GM12801 (cell line): ENCODE data around the gene ACBD6.

Experiments used
- TF ChIP-seq, protein P1 (sequence below): IDR thresholded peaks from one replicate; pipeline ENCODE4 v1.5.1; 2011; ENCODE audit warnings: control low read depth; ENCODE audit not compliant: insufficient read length; ENCODE audit errors: extremely low read depth

ACBD6 gene

DNA sequence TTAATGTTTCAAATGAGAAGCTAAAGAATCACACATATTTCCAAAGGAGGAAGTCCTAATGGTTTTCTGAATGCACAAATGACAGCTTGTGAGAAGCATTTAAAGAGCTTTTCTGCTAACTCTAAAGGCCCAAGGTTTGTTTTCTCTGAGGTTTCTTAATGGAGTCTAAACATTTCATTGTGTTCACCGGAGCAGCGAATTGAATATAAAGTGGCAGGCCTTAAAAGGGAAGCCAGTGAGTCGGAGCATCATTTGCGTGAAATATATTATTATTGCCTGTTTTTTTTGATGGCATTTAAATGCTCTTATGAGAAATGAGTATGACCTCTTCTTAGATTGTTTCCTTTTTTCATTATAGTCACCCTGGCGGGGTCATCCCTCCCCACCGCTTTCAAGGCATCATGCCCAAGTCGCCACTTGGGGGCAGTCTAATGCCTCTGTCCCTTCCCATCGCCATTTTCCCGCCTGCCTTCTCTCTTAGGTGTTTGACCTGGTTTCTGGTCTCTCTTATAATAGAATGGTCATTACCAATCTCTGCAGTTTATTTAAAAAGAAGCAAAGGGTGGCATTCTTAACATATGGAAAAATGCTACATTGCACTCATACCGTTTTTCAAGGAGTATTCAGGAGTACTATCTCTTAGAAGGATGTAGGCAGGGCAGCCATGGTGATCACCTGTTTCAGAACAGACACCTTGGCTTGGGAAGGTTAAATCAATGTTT is 31.1 kb upstream of the ACBD6 start:
- TF ChIP-seq, protein P1, sequence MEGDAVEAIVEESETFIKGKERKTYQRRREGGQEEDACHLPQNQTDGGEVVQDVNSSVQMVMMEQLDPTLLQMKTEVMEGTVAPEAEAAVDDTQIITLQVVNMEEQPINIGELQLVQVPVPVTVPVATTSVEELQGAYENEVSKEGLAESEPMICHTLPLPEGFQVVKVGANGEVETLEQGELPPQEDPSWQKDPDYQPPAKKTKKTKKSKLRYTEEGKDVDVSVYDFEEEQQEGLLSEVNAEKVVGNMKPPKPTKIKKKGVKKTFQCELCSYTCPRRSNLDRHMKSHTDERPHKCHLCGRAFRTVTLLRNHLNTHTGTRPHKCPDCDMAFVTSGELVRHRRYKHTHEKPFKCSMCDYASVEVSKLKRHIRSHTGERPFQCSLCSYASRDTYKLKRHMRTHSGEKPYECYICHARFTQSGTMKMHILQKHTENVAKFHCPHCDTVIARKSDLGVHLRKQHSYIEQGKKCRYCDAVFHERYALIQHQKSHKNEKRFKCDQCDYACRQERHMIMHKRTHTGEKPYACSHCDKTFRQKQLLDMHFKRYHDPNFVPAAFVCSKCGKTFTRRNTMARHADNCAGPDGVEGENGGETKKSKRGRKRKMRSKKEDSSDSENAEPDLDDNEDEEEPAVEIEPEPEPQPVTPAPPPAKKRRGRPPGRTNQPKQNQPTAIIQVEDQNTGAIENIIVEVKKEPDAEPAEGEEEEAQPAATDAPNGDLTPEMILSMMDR, result peak; percentile 63

DNA sequence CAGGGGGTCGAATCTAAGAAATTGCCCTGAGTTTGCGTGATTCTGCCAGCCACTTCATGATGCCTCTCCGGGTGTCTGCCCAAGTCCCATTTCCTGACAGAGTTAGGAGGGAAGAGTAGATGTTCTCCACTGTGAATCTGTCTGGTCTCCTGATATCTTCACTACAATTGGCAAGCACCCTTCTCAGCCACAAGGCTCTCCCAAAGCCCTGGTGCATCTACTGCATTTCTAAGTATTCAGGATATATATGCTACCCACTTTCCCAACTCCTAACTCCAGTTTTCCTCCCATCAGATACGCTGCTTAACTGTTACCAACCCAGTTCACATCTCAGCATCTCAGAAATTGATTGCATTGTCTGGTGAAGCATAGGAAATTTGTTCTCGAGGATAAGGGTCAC is 30.5 kb upstream of the ACBD6 start:
- TF ChIP-seq, protein P1, result no peak

DNA sequence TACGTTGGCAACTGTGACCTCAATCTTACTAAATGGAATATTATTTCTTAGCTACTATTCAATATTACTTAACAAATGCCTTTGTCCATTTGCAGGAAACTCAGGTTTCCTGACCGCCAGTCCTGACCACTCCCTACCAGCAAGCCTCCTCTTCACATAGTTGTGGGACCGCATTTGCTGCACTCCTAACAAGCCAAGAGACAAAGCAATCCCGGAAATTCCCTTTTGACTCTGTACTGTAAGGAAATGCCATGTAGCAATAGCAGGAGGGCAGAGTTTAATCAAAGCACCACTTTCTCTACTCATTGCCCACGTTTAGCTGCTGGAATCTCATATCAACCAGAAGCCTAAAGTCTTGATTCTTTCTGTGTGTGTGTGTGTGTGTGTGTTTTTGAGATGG is 28.1 kb upstream of the ACBD6 start:
- TF ChIP-seq, protein P1, result no peak

DNA sequence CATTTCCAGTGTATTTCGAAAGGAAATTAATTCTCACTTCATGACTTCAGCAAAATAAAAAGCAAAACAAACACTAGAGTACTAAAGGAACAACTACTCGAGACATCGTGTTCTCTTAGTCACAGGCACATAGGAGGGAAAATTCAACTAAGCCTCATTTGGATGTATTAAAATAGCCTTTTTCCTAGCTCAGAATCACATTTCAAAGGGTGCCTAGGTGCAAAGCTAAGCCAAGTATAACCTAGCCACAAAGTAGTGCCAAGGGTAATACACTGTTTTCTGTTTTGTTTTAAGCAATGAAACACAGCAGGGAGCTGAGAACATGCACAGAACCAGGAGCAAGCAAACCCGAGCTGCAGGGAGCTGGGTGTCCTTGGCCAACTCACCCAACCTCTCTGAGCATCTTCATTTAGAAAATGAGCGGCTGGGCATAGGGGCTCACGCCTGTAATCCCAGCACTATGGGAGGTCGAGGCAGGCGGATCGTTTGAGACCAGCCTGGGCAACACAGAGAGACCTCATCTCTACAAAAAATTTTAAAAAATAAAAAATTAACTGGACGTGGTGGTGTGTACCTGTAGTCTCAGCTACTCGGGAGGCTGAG is 26.6 kb upstream of the ACBD6 start:
- TF ChIP-seq, protein P1, result no peak

DNA sequence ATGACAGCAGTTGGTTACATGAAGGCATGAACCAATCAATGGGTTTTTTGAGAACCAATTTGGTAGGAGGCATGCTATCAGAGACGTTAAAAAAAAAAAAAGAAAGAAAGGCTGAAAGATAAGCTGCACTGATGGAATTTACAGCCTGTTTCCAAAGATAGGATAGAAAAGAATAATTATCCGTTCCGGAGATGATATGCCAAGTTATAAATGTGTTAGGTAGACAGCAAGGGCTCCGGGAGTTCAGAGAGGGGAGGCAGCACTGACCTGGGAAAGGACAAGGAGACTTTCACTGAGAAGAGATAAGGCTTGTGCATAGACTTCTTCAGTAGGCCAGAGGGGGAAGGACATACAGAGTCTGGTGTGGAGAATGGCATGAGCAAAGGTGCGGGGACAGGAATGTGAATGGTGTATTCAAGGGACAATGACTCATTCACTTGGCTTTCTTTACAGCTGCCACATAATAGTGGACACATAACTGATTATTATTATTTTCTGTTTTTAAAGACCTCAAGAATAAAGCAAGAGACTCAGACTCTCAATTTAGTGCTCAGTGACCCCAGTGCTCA is 24.8 kb upstream of the ACBD6 start:
- TF ChIP-seq, protein P1, result no peak

DNA sequence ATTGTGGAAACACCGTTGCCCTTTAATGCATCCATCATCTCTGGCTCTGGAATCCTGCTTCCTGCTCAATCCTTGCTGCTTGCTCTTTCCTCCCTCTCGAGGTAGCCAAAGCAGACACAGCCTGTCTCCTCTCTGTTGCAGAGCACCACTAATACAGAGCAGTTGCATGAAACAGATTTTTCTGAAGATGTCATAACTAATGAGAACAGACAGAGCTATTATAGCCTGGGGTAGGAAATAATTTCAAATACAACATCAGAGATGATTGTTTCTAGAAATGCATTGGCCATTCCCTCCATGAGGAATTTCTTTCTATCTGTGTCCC is 23.3 kb upstream of the ACBD6 start:
- TF ChIP-seq, protein P1, result no peak

DNA sequence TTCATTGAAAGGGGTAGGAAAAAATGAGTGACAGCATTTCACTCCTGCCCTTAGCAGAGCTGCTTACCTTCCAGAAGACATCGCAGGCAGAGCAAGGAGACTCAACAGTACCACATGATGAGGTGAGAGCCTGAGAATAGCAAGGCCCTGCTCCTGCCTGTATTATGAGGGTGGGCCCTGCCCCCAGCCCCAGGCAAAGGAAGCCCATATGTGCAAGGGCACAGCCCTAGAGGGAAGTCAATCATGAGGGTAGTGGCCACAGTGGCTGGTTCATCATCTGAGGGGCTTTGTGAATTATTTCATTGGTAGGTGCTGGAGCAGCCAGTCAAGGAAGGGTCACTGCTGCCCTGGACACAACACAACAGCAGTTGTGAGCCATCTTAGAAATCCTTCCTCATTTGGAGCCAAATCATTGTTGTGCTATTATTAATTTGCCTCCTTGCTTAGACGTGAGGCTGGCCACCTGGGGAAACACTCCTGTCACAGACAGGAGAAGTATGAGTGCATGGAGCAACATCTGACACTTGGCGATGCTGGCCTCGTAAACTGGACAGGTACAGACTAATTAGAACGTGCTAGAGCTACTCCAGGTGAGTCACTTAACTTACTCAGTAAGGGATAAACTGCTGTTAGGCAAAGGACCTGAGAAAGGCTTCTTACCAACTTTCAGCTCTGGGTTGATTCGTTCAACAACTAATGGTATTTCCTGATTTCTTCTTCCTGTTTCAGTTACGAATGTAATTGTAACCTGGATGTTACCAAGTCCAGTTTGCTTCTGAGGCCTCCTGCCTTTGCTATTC is 22.7 kb upstream of the ACBD6 start:
- TF ChIP-seq, protein P1, result no peak
